HEK293 (cell line): ENCODE measurements around the gene NUFIP1.

ENCODE experiments used
- CTCF ChIA-PET: fragments of 350-600 bp; formaldehyde crosslinking; extraction: SDS; loops from one replicate; lab custom pipeline; 2021; ENCODE audit warnings: antibody characterized with exemption; lab: Yijun Ruan, JAX
- POLR2A ChIA-PET: fragments of 300-600 bp; formaldehyde crosslinking; extraction: SDS; loops from one replicate; lab custom pipeline; 2020; ENCODE audit warnings: antibody characterized with exemption, inconsistent platforms; lab: Yijun Ruan, JAX
- H3K27ac ChIP-seq: fragments of 200-500 bp; sonication (Bioruptor generic); 2 replicates; pipeline ENCODE4 v1.5.1; 2014; ENCODE audit warnings: low read depth, low read length, control low read depth, inconsistent platforms; ENCODE audit errors: extremely low read depth
- H3K36me3 ChIP-seq, 2 experiments: fragments of 200-500 bp in 1 of 2; sonication (Bioruptor generic) in 1 of 2; 1 replicate in 1 of 2; 2 replicates in 1 of 2; pipeline ENCODE4 v1.5.1; 2014 to 2017; ENCODE audit warnings: inconsistent platforms in 2 of 2, low read length in 2 of 2; ENCODE audit not compliant: control insufficient read depth in 2 of 2, insufficient read depth in 1 of 2
- H3K4me1 ChIP-seq: fragments of 200-500 bp; sonication (Bioruptor generic); 2 replicates; pipeline ENCODE4 v1.5.1; 2014; ENCODE audit warnings: mild to moderate bottlenecking, low read length, inconsistent platforms; ENCODE audit not compliant: control insufficient read depth, insufficient read depth
- H3K4me3 ChIP-seq: 2 replicates; pipeline ENCODE4 v1.5.1; 2011; ENCODE audit warnings: low read depth, mild to moderate bottlenecking, control low read depth, low read length, moderate library complexity
- H3K9me3 ChIP-seq: fragments of 200-500 bp; sonication (Bioruptor generic); 2 replicates; pipeline ENCODE4 v1.5.1; 2014; ENCODE audit warnings: low read depth, low read length, inconsistent platforms; ENCODE audit not compliant: control insufficient read depth, insufficient read depth
- PRDM1 ChIP-seq: fragments of 450-650 bp; formaldehyde crosslinking; IDR thresholded peaks from 2 replicates; pipeline ENCODE4; 2016; ENCODE audit warnings: missing biosample characterization, missing genetic modification characterization
- SCRT2 ChIP-seq: fragments of 450-650 bp; formaldehyde crosslinking; IDR thresholded peaks from 2 replicates; pipeline ENCODE4 v1.5.1; 2016; ENCODE audit warnings: missing biosample characterization, missing genetic modification characterization
- WT1 ChIP-seq: fragments of 450-650 bp; formaldehyde crosslinking; IDR thresholded peaks from 2 replicates; pipeline ENCODE4 v1.5.1; 2016; ENCODE audit warnings: missing biosample characterization, missing genetic modification characterization
- ZBTB7A ChIP-seq: fragments of 450-650 bp; formaldehyde crosslinking; IDR thresholded peaks from 2 replicates; pipeline ENCODE4 v1.5.1; 2016; ENCODE audit warnings: low read depth, missing biosample characterization, missing genetic modification characterization
- ZFHX2 ChIP-seq: fragments of 450-650 bp; formaldehyde crosslinking; conservative IDR thresholded peaks from 2 replicates; pipeline ENCODE4 v1.5.1; 2016; ENCODE audit warnings: missing biosample characterization, missing genetic modification characterization
- ZNF114 ChIP-seq: fragments of 450-650 bp; formaldehyde crosslinking; IDR thresholded peaks from 2 replicates; pipeline ENCODE4 v1.5.0; 2017; ENCODE audit warnings: missing biosample characterization, missing genetic modification characterization
- ZNF121 ChIP-seq: fragments of 450-650 bp; formaldehyde crosslinking; IDR thresholded peaks from 2 replicates; pipeline ENCODE4 v1.5.1; 2016; ENCODE audit warnings: missing biosample characterization, missing genetic modification characterization
- ZNF16 ChIP-seq: fragments of 450-650 bp; formaldehyde crosslinking; IDR thresholded peaks from 2 replicates; pipeline ENCODE4 v1.5.1; 2016; ENCODE audit warnings: low read depth, missing biosample characterization, missing genetic modification characterization
- ZNF350 ChIP-seq: fragments of 450-650 bp; formaldehyde crosslinking; IDR thresholded peaks from 2 replicates; pipeline ENCODE4 v1.5.0; 2017; ENCODE audit warnings: missing biosample characterization, mild to moderate bottlenecking, missing genetic modification characterization
- ZNF391 ChIP-seq: fragments of 450-650 bp; formaldehyde crosslinking; IDR thresholded peaks from 2 replicates; pipeline ENCODE4 v1.5.1; 2016; ENCODE audit warnings: low read depth, missing biosample characterization, missing genetic modification characterization, borderline replicate concordance
- ZNF423 ChIP-seq: fragments of 450-650 bp; formaldehyde crosslinking; IDR thresholded peaks from 2 replicates; pipeline ENCODE4 v1.5.1; 2016; ENCODE audit warnings: missing biosample characterization, missing genetic modification characterization
- ZNF501 ChIP-seq: fragments of 450-650 bp; formaldehyde crosslinking; IDR thresholded peaks from 2 replicates; pipeline ENCODE4 v1.5.1; 2016; ENCODE audit warnings: missing biosample characterization, missing genetic modification characterization
- ZNF530 ChIP-seq: fragments of 450-650 bp; formaldehyde crosslinking; IDR thresholded peaks from 2 replicates; pipeline ENCODE4 v1.5.1; 2016; ENCODE audit warnings: low read depth, missing biosample characterization, missing genetic modification characterization
- ZNF560 ChIP-seq: fragments of 450-650 bp; formaldehyde crosslinking; IDR thresholded peaks from 2 replicates; pipeline ENCODE4 v1.5.1; 2017; ENCODE audit warnings: missing biosample characterization, missing genetic modification characterization, borderline replicate concordance
- ZNF580 ChIP-seq: fragments of 450-650 bp; formaldehyde crosslinking; IDR thresholded peaks from 2 replicates; pipeline ENCODE4 v1.5.1; 2016; ENCODE audit warnings: missing biosample characterization, missing genetic modification characterization
- ZNF626 ChIP-seq: fragments of 450-650 bp; sonication (Bioruptor Pico); formaldehyde crosslinking; IDR thresholded peaks from 2 replicates; pipeline ENCODE4 v1.5.1; 2018; ENCODE audit warnings: missing biosample characterization, missing genetic modification characterization, inconsistent platforms
- ZNF677 ChIP-seq: fragments of 450-650 bp; IDR thresholded peaks from 2 replicates; pipeline ENCODE4 v1.5.0; 2018; ENCODE audit warnings: missing biosample characterization, mild to moderate bottlenecking, missing genetic modification characterization, moderate library complexity
- ZNF747 ChIP-seq: fragments of 450-650 bp; formaldehyde crosslinking; IDR thresholded peaks from 2 replicates; pipeline ENCODE4 v1.5.1; 2016; ENCODE audit warnings: missing biosample characterization, missing genetic modification characterization
- ZNF785 ChIP-seq: fragments of 450-650 bp; formaldehyde crosslinking; IDR thresholded peaks from 2 replicates; pipeline ENCODE4 v1.5.1; 2016; ENCODE audit warnings: missing biosample characterization, missing genetic modification characterization
- ZNF791 ChIP-seq: fragments of 450-650 bp; formaldehyde crosslinking; IDR thresholded peaks from 2 replicates; pipeline ENCODE4 v1.5.1; 2016; ENCODE audit warnings: missing biosample characterization, missing genetic modification characterization
- ZNF830 ChIP-seq: fragments of 450-650 bp; IDR thresholded peaks from 2 replicates; pipeline ENCODE4 v1.5.0; 2018; ENCODE audit warnings: missing biosample characterization, missing genetic modification characterization, low read depth, mild to moderate bottlenecking, moderate library complexity
- ZSCAN5A ChIP-seq: fragments of 450-650 bp; formaldehyde crosslinking; IDR thresholded peaks from 2 replicates; pipeline ENCODE4 v1.5.1; 2016; ENCODE audit warnings: missing biosample characterization, missing genetic modification characterization
- TF ChIP-seq, protein P1 (sequence below): fragments of 450-650 bp; IDR thresholded peaks from 2 replicates; pipeline ENCODE4 v1.5.1; 2018; ENCODE audit warnings: missing biosample characterization, missing genetic modification characterization
- TF ChIP-seq, protein P2 (sequence below): fragments of 450-650 bp; formaldehyde crosslinking; IDR thresholded peaks from 2 replicates; pipeline ENCODE4 v1.5.1; 2016; ENCODE audit warnings: missing biosample characterization, missing genetic modification characterization
- TF ChIP-seq, protein P3 (sequence below): fragments of 450-650 bp; IDR thresholded peaks from 2 replicates; pipeline ENCODE4 v1.5.1; 2018; ENCODE audit warnings: missing biosample characterization, mild to moderate bottlenecking, missing genetic modification characterization
- TF ChIP-seq, protein P4 (sequence below): IDR thresholded peaks from 2 replicates; pipeline ENCODE4 v1.6.1; 2011; ENCODE audit warnings: mild to moderate bottlenecking, low read depth, low read length, borderline replicate concordance

Gene NUFIP1

DNA sequence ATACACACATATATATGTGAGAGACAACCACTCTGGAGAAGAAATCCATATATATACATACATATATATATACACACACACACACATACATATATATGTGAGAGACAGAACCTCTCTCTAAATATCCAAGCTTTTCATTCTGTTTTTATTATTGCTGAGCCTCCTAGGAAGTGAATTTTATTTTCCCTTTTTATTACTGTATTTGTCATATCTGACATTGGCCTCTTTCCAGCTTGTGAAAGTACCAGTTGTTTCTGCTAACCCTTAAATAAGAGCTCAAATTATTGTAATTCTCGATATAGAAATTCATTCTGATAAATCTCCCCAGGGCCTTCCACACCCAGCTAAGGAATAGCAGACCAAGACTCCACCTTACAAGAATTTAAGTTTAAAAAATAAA is 81.0 kb downstream of the NUFIP1 start:
- no peaks in the 10 kb centered on the region for H3K9me3 ChIP-seq
- no peak overlapping the region for H3K4me3 ChIP-seq
- no peaks in the 10 kb centered on the region for H3K36me3 ChIP-seq
- no peaks in the 10 kb centered on the region for H3K4me1 ChIP-seq
- H3K27ac ChIP-seq: no peak overlapping the region
- TF ChIP-seq ZNF560 (tag by site-specific recombination) (no peak), ZNF791 (tag by site-specific recombination) (no peak), ZBTB7A (no peak), WT1 (tag by site-specific recombination) (no peak), ZNF580 (no peak), ZNF114 (tag by site-specific recombination) (no peak), ZFHX2 (tag by site-specific recombination) (no peak), ZNF501 (no peak), ZNF626 (tag by site-specific recombination) (no peak), ZNF350 (tag by site-specific recombination) (no peak)
- TF ChIP-seq, protein P1, sequence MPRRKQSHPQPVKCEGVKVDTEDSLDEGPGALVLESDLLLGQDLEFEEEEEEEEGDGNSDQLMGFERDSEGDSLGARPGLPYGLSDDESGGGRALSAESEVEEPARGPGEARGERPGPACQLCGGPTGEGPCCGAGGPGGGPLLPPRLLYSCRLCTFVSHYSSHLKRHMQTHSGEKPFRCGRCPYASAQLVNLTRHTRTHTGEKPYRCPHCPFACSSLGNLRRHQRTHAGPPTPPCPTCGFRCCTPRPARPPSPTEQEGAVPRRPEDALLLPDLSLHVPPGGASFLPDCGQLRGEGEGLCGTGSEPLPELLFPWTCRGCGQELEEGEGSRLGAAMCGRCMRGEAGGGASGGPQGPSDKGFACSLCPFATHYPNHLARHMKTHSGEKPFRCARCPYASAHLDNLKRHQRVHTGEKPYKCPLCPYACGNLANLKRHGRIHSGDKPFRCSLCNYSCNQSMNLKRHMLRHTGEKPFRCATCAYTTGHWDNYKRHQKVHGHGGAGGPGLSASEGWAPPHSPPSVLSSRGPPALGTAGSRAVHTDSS: no peak
- CTCF ChIA-PET: interaction anchor here (0.6 kb wide), 1 partner anchor 1278 kb away, joined by 4 read pairs; no protein-coding TSS in a partner anchor
- POLR2A ChIA-PET: no interaction called here

DNA sequence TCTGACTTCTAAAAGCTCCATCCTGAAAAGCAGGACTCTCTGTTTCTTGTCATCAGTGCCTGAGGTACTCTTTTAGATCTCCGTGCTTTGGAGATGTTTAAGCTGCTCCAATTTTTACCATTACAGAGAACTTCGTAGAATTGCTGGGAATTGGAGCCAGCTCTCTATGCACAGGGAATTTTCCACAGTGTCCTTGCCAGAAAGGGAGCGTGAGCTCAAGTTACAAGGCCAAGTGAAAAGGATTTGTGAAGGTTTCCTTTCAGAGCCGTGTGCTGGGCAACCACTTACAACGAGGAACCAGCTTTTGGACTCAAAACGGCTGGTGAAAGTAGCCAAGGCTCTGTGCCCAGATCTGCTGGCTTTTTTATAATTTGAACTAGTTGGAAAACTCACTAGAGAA is 82.6 kb downstream of the NUFIP1 start:
- no peaks in the 10 kb centered on the region for H3K4me1 ChIP-seq
- ChIA-PET POLR2A (no interaction called here), CTCF (no interaction called here)
- no peaks in the 10 kb centered on the region for H3K36me3 ChIP-seq
- no peaks in the 10 kb centered on the region for H3K9me3 ChIP-seq
- H3K4me3 ChIP-seq: no peak overlapping the region
- no peak for TF ChIP-seq ZNF747 (tag by site-specific recombination)
- 0 out of 2 replicates have a peak, but pooled peaks have one; percentile 11 for TF ChIP-seq PRDM1
- no peak overlapping the region for H3K27ac ChIP-seq

DNA sequence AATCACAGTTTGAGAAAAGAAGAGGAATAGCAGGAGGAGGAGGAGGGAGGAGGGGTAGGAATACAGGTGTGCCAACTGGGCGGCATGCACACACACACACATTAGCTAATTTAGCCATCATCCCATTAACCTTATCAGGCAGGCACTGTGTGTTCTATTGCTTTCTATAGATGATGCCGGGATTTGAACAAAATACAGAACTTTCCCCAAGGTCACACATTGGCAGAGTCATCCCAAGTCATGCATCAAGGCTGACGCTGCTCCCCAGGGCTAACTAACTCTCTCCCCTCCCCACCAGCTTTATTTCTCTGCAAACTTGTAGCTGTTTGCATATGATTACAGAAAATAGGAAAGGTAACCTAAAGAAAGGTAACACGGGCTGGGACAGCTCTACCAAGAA is 83.0 kb downstream of the NUFIP1 start:
- H3K4me3 ChIP-seq: no peak overlapping the region
- H3K4me1 ChIP-seq: no peaks in the 10 kb centered on the region
- H3K27ac ChIP-seq: no peak overlapping the region
- no peaks in the 10 kb centered on the region for H3K36me3 ChIP-seq
- CTCF ChIA-PET: no interaction called here
- POLR2A ChIA-PET: no interaction called here
- no peaks in the 10 kb centered on the region for H3K9me3 ChIP-seq
- TF ChIP-seq, protein P2, sequence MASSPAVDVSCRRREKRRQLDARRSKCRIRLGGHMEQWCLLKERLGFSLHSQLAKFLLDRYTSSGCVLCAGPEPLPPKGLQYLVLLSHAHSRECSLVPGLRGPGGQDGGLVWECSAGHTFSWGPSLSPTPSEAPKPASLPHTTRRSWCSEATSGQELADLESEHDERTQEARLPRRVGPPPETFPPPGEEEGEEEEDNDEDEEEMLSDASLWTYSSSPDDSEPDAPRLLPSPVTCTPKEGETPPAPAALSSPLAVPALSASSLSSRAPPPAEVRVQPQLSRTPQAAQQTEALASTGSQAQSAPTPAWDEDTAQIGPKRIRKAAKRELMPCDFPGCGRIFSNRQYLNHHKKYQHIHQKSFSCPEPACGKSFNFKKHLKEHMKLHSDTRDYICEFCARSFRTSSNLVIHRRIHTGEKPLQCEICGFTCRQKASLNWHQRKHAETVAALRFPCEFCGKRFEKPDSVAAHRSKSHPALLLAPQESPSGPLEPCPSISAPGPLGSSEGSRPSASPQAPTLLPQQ (tag by site-specific recombination): no peak
- TF ChIP-seq ZNF560 (tag by site-specific recombination) (no peak), ZNF16 (tag by site-specific recombination) (no peak), ZNF830 (tag by site-specific recombination) (no peak), ZNF677 (tag by site-specific recombination) (no peak), ZNF391 (tag by site-specific recombination) (no peak), ZNF530 (tag by site-specific recombination) (no peak), ZNF791 (tag by site-specific recombination) (no peak), ZSCAN5A (no peak), SCRT2 (tag by site-specific recombination) (no peak), ZNF121 (tag by site-specific recombination) (no peak), ZNF785 (tag by site-specific recombination) (no peak), ZNF423 (no peak), PRDM1 (no peak), ZBTB7A (no peak)
- TF ChIP-seq, protein P3, sequence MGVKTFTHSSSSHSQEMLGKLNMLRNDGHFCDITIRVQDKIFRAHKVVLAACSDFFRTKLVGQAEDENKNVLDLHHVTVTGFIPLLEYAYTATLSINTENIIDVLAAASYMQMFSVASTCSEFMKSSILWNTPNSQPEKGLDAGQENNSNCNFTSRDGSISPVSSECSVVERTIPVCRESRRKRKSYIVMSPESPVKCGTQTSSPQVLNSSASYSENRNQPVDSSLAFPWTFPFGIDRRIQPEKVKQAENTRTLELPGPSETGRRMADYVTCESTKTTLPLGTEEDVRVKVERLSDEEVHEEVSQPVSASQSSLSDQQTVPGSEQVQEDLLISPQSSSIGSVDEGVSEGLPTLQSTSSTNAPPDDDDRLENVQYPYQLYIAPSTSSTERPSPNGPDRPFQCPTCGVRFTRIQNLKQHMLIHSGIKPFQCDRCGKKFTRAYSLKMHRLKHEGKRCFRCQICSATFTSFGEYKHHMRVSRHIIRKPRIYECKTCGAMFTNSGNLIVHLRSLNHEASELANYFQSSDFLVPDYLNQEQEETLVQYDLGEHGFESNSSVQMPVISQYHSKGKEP (tag by site-specific recombination): no peak
- TF ChIP-seq, protein P4, sequence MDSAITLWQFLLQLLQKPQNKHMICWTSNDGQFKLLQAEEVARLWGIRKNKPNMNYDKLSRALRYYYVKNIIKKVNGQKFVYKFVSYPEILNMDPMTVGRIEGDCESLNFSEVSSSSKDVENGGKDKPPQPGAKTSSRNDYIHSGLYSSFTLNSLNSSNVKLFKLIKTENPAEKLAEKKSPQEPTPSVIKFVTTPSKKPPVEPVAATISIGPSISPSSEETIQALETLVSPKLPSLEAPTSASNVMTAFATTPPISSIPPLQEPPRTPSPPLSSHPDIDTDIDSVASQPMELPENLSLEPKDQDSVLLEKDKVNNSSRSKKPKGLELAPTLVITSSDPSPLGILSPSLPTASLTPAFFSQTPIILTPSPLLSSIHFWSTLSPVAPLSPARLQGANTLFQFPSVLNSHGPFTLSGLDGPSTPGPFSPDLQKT: no peak
